HG03103 (cell line): Measurements from ENCODE around the gene COA8.
A peak's percentile ranks its signal among the peaks of the same experiment; 100 is the strongest.

Experiments
- ATAC-seq: cut with Tn5 transposase; IDR thresholded peaks from one replicate; pipeline ENCODE4 v1.9.1; 2021; ENCODE audit warnings: low read depth; ENCODE audit not compliant: unreplicated experiment

The COA8 gene, protein sequence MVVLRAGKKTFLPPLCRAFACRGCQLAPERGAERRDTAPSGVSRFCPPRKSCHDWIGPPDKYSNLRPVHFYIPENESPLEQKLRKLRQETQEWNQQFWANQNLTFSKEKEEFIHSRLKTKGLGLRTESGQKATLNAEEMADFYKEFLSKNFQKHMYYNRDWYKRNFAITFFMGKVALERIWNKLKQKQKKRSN

DNA sequence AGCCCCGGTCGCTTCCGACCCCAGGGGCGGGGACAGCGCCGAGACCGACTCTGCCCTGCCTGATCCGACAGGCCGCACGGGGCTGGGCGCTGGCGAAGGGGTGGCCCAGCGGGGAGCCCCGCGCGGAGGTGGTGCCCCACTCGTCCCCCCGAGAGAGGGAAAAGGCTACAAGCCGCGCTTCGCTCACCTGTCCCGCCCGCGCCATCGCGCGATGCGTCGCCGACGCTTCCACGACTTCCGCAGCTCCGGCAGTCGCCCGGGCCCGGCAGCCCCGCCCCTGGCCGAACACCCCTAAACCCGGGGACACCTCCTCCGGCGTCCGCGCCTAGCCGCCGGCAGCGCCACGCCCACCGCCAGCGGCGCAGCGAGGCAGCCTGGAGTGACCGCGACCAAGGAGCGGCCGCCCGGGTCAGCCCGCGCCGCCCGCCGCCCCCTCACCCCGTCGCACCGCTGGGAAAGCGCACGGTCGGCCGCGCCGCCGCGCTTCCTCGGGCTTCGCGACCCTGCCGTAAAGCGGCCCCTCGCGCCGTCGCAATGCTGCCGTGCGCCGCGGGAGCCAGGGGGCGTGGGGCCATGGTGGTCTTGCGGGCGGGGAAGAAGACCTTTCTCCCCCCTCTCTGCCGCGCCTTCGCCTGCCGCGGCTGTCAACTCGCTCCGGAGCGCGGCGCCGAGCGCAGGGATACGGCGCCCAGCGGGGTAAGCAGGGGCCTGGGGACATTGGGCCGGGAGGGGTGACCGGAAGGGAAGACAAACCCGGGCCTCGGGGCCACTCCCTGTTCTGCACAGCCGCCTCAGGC lies at the start of gene COA8, which contains the start of gene BAG5:
Gene COA8, plus strand, starts transcription at position 532 of the 797 bp plus-strand sequence. Its CDS starts 42 bp downstream, at position 574.
Gene BAG5, minus strand, starts transcription at position 229 of the 797 bp plus-strand sequence. CDS start 1,493 bp downstream, outside the sequence.
- peak; percentile 69 for ATAC-seq

DNA sequence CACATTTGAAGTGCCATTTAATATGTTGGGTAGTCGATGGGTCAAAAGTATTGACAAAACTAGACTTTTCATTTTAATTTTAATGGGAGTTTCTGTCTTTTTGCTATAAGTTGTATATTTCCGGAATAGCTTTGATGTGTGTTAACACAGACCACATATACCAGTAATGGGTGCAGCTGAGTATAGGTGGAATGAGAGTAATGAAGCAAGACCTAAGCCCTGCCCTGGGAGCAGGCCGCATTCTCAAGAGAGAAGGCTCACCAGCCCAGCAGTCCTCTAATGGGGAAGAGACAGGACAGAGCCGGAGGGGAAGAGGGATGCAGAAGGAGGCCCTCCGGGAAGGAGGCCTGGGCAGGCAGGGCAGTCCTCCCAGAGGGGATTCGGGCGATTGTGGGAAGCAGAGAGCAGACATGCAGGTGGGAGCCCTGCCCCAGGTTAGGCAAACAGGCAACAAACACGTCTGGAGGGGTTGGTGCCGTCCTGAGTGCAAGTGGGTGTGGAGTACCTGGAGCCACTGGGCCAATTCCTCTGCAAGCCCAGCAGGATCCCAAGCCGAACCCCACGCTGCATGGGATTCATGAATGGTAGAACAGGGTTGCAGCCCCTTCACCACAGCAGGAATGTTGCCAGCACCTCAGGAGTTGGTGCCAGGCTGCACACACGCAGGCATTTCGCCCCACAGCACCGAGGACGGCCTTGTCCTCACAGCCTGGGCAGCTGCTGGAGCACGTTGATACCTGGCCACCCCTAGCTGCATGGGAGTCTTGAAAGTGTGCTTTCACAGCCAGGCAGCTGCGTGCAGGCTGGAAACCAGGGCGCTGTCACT lies 48.0 kb upstream of the COA8 start:
- no peak for ATAC-seq

DNA sequence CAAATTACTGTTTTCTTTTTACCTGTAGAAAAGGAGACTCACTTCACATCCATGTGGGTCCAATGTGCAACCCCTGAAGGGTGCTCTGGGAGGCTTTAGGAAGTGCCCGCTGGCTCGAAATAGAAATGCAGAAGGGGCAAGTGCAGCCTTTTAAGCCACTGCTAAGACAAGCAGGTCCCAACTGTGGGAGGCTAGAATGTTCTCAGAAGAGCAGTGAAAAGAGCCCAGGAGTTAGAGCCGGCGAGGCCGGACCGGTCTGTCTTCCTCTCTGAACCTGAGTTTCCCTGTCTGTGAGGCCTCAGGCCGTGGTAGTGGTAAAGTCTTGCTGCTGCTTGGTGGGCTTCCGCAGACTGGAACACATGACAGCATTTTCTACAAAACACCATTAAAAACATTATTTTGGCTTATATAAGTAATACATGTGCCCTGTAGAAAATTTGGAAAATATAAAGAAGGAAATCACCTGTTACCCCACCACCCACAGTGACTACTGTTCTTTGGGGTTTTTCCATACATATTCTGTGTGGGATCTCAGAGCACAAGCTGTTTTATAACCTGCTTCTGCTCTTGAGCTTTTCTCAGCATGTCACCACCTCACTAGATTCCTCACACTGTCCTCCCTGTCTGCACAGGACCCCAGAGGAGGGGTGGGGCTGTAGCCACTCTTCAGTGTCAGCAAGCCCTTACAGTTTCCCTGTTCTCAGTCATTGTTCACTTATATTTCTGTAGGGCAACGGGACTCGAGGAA lies 46.2 kb upstream of the COA8 start:
- ATAC-seq, result no peak

DNA sequence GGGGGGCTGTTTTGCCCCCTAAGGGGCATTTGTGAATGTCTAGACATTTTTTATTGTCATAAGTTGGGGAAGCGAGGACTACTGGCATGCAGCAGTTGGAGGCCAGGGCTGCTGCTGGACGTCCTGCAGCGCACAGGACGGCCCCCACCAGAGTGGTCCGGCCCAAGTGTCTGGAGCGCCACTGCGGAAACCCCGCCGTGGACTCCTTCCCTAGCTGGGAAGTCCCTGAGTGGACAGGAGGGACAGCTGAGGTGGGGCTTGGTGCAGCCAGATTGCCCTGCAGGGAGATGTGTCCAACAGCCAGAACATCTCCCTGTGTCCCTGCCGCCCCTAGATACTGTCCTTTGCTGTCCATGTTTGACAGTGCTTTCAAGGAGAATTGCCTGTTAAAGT lies 45.6 kb upstream of the COA8 start:
- no peak for ATAC-seq

DNA sequence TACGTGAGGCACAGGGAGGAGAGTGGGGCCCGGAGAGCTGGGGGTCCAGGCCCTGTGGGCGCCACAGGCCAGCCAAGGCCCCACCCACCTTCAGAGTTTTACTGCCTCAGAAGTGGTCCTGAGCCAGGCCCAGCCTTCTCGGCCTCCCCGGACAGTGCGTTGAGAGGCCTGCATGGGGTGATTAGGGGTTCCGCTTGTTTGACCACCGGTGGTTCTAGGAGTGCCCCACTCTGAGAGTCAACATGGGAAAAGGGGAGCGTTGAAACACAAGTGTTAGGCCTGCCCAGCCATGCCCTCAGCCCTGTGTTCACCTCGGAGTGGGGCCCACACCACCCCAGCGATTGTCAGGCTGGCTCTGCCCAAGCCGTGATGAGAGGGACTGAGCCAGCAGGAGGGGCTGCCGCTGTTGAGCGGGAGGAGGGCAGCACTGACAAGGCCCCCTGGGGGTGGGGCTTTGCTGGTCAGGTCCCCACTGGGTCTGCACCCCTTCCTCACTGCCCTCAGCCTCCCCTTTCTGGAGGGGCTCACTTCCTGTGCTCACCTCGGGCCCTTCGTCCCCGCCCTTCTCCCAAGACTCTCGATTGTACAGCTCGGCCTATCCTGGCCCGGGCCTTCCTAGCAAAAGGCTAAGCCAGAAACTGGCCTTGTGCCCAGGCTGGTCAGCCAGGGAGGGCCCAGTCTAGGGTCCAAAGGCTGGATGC lies 44.9 kb upstream of the COA8 start:
- ATAC-seq, result no peak

DNA sequence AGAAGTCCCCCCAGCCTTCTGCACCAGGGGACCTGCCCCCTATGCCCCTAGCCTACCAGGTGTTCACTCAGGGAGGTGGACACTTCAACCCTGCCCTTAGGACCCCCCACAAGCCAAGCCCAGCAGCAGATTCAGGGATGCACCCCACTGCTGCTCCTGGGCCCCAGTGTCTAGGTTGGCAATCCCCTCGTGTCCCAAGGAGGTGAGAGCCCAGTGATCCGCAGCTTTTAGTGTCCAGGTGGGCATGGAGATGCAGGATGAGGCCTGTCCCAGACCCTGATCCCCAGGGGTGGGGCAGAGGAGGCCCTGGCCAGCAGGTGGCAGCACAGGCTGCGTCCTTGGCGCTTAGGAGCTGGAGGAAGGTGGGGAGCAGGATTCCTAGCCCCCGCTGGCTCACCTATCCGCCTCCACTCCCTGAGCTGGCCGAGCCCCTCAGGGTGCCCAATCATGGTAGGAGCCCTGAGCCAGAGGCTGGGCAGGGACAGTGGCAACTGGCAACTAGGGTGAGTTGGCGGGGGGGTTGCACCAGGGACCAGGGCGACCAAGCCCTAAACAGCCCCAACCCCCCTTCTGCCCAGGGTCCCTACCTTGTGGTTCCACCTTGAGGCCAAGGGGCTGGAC lies 44.2 kb upstream of the COA8 start:
- no peak for ATAC-seq

DNA sequence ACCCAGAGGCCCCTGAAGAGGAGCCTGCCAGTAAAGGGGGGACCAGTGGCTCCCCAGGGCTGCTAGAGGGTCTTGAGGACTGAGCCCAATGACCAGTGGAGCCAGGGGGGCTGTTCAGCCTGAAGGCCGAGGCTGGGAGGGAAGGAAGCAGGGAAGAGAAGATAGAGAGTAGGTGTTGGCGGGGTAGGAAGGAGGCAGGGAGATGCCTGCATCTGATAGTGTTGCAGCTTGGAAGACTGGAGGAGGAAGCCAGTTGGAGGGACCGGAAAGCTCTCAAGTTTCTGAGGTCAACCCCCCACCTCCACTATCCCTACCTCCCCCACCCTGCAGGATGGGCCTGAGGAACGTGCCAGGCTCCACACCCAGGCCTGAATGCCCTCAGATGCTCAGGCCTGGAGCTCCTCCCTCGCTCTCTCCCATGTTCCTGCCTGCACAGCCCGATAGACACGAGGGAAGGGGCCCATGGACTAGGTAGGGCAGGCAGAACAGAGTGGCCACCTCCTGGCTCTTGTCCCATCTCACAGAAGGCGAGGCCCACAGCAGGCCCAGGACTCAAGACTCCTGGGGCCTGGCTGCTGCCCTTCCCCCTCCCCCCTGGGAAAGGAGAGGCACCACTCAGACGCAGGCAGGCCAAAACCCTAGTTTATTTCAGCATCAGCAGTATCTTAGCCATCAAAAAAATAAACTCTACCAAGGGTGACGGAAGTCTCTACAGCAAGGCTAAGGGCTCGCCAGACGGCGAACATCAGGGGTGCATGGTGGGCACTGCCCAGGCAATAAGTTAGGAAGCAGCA lies 43.5 kb upstream of the COA8 start:
- ATAC-seq, result no peak

DNA sequence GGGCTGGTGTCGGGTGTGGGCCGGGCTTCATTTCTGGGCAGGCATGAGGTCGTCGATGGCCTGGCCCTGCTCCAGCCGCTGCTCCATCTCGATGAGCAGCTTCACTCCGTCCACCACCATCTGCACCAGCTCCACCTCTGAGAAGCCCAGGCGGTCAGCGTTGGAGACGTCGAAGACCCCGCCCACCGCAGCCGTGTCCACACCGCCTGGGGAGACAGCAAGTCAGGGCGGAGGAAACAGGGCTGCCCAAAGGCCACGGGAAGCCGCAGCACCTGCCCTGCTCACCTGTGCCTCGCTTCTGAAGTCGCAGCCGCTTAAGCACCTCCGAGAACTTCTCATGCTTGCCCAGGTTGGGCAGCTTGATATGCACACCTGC lies 42.9 kb upstream of the COA8 start:
- ATAC-seq, result no peak

DNA sequence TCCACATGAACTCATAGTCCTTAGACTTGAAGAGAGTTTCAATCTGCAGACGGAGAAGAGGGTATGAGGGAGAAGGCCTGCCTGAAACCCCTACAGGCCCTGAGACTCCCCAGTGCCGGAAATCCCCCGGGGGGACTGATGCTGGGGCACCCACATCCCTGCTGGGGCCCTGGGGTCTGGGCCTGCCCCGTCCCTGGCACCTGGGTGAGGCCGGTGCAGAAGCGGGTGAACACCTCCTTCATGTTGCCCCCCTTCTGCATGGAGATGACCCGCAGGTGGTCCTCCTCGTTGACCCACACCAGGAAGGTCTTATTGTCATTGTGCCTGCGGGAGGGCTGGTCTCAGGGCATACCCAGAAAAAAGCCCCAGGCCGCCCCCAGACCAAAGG lies 42.5 kb upstream of the COA8 start:
- no peak for ATAC-seq

DNA sequence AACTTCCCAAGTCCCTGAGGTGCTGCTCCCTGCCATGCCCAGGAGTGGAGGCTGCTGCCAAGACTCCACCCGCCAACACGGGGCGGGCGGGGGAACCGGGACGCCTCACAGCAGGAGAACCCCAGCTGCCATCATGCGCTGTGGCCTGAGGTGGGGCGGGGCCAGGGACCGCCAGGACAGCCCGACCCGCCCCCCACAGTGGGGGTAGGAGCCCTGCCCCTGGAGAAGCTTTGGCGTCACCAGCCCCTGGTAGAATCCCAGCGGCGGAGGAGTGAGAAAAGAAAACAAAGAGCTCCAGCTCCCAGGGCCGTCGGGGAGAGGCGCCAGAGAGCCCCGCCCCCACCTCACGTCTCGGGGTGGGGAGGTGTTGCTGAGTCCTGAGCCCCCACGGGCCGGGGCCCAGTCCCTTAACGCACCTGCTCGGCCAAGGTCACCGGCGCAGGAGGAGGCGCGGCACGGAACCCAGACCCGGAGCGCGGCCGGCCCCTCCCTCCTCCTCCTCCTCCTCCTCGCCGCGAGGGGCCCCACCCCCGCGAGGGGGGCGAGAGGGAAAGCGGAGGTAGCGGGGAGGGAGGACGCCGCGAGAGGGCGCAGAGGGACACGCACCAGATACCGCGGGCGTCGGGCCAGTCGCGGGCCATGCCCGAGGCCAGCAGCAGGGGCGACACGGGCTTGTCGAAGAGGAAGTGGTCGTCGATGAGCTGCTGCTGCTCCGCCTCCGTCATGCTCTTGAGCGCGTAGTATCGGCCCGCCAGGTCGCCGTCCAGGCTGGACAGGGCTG lies 41.9 kb upstream of the COA8 start:
- ATAC-seq, result peak; percentile 35

DNA sequence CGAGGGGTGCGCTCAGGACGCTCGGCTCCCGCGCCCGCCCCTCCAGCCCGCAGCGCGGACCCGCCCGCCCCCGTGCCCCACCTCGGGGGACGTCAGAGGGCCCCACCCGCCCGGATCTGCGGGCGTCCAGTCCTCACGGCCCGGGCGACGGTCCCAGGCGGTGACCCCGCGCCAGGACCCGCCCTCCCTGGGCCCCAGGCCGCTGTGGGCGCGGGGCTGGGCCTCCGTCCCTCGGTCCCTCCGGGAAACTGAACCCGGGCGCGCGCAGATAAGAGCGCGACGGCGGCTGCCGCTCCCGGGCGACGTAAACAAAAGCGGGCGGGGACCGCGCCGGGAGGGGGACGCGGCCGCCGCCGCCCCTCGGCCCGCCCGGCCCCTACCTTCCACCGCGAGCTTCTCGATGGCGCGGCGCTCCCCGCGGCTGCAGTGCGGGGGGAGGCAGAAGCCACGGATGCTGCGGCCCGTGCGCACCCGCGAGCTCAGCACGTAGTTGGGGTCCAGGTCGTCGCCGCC lies 41.3 kb upstream of the COA8 start:
- ATAC-seq, result no peak

DNA sequence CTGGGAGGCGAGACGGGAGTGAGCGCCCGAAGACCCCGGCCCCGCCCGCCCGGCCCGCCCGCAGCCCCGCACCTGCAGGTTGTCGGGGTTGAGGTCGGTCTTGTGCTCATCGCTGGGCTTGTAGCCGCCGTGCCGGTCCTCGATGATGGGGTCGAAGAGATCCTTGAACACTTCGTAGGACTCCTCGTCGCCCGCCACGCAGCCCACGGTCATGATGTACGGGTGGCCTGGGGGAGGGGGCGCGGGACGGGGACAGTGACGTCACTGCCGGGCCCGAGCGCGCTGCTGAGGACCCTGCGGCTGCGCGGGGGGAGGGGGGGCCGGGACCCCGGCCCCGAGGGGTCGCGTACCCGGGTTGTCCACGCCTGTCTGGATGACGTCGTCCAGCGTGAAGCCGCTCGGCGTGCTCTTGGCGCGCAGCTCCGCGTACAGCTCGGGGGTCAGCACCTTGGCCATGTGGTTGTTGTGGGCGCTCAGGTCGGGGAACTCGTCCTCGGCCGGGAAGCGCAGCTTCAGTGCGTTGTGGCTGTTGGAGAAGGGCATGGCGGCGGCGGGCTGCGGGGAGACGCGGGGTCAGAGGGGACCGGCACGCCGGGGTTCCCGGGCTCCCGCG lies 40.7 kb upstream of the COA8 start:
- no peak for ATAC-seq

DNA sequence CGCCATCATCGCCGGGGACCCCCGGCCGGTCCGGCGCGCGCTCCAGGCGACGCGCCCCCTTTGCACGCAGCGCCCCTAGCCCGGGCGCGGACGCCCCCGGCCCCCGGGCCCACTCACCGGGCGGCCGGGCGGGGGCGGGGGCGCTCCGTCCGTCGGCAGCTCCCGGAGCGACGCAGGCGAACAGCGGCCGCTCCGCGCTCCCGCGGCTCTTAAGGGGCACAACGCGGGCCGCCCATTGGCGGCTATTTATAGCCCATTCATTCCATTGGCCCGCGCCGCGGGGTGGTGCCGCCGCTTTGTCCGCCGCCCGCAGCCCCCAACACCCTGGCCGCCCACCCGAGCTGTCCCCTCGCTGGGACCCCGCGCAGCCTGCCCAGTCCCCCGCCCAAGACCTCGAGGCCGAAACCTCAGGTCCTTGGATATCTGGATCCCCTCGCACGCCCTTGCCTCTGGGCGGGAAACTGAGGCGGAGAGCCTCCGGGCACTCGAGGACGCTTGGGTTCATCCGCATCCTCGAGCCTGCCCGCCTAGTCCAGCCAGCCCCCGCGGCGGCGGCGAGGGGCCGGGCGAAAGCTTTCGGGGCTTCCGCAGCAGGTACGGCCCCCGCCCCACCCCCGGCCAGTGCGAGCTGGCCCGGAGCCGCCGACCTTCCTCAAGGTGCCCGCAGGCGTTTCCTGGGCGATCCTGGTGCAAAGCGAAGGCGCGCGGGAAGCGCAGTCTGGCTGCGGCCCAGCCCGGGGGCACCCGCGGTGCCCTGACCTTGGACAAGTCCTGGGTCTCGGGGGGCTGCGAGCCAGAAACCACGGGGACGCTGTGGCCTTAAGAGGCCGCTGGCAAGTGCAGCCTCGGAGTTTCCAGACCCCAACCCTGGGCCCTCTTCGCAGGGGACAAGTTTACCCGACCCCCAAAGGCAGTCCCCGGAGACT lies 39.8 kb upstream of the COA8 start, which contains the start of gene CKB:
Gene CKB, minus strand, starts transcription at position 182 of the 926 bp plus-strand sequence. CDS start 337 bp downstream, outside the sequence.
- ATAC-seq, result no peak

DNA sequence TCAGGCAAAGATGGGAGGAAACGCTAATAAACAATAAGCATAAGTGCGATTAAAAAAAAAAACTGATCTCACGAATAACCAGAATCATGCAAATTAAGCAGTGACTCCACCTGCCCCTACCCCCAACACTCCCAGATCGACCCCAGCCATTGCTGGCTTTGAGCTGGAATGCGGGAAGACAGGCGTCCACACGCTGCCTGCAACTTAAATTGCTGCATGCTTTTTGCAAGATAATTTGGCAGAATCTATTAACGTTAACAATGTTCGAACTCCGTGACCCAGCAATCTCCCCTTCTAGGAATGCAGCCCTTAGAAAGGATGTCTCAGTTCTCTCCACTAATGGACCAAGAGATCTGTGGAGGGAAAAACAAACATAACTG lies 39.2 kb upstream of the COA8 start:
- ATAC-seq, result no peak

DNA sequence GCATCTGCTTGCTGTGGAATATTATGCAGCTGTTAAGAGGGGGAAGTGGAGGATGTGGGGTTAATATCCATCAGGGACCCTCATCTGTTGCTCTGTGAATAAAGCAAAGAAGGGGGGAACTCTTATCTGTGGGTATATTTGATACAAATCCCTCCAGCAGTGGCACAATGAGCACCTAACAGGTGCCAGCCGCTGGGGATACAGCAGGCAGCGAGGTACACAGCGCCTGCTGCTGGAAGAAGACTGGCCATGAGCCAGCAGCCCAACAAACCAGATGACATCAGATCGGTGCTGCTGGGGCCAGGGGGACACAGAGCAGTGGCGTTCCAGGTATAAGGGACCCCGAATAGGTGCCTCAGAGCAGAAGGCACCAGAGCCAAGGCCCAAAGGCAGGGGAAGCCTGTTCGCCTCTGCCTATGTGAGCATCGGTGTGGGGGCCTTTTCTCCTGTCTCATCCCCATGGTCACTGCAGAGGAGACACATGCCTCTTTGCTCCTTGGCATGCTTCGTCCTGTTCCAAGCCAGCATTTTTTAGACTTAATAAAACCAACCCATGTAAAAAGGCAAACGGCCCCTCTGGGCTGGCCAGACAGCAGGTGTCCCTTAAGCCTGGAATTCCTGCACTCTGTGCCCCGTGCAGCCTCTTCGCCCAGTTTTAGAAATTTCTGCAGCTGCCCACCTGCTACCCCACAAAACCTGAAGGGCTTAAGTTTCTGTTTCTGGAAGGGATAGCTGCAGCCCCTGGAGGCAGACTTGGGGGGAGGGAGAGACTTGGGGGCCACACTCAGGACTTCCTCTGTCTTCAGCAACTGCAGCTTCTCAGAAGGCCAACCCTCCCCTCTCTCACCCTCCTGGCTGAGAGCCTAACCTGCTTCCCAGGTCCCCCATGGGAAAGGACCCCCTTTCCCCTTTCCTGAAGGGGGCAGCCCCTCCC lies 38.5 kb upstream of the COA8 start:
- no peak for ATAC-seq
